HG03280 (cell line): ENCODE data around the gene RABGAP1.

ENCODE experiments used
- ATAC-seq: cut with Tn5 transposase; IDR thresholded peaks from one replicate; pipeline ENCODE4 v1.9.1; 2021; ENCODE audit warnings: mild to moderate bottlenecking, moderate library complexity; ENCODE audit not compliant: unreplicated experiment

RABGAP1 gene

DNA sequence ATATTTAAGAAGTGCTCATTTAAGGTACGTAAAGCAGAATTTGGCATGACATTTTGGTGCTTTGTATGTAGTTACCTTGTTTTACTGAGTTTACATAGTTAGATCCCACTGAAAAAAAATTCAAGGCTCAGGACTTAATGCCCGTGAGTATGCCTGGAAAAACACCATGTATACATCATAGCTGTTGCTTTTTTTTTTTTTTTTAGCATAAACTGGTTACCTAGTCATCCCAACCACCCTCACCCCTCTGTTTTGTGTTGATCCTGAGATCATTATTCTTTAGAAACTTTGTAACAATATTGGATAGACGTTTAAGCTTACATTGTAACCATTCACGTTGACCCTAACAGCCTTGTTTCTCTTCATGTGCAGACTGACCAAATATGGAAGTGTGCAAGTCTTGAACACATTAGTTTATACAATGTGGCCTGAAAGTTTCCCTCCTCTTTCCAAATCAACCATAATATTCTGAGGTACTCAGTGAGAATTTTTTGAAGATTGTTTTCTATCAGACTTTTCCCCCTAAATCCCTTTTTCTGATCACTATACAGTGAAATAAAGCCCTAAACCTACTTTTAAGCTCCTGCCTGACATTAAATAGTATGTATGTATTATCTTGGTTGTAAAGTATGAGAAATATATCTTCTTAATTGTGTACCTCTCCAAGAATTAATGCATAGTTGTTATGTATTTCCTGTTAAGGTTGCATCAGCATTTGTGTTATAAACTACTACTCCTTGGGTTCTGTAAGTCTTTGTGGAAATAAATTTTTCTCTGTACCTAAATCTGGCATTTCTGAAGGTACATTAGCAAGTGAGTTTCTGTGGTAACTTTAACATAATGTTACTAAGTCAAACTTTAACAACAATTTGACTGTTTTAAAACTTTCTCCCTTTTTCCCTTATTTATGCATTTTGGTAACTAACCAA, 4.4 kb downstream of the RABGAP1 start:
- ATAC-seq = no peak

GRCh38 chr9:122946461-122947005, 5.7 kb downstream of the RABGAP1 start:
- ATAC-seq = no peak

GRCh38 chr9:122948313-122948712, 7.5 kb downstream of the RABGAP1 start:
- ATAC-seq = no peak

- ATAC-seq = no peak
These were observed 8.9 kb downstream of the RABGAP1 start for GRCh38 chr9:122949696-122950095.

DNA sequence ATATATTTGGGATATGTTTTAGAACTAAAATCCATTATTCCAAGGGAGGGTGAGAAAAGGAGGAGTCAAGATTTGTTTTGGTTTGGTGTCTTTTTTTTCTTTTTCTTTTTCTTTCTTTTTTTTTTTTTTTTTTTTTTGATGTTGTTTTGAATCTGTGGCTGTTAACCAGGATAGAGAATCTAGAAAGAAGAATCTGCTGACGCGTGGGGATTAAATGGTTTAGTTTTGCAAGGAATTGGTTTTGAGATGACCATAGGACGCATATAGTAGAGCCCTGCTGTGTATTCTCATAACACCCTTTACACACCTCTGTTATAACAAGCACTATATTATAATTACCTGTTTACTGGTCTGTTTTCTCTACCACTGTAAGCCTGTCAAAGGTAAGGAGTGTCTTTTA, 9.4 kb downstream of the RABGAP1 start:
- ATAC-seq = no peak

DNA sequence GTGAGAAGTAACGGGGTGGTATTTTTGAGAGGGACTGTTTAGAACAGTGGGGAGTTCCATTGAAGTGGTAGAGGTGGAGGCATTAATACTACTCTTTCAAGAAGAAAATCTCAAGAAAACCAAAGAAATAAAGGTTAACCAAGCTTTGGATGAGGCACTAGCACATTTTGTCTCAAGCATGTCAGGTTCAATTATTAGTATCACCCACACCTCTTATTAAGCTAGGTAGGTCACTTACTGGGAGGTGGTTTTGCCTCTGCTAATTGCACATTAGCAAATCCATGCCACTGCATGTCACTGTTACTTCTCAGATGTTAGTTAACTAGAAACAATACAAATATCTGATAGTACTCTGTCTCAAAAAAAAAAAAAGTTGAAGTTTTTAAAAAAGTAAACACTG, 10.2 kb downstream of the RABGAP1 start:
- ATAC-seq = no peak

GRCh38 chr9:122954253-122954691, 13.5 kb downstream of the RABGAP1 start:
- no peak for ATAC-seq

DNA sequence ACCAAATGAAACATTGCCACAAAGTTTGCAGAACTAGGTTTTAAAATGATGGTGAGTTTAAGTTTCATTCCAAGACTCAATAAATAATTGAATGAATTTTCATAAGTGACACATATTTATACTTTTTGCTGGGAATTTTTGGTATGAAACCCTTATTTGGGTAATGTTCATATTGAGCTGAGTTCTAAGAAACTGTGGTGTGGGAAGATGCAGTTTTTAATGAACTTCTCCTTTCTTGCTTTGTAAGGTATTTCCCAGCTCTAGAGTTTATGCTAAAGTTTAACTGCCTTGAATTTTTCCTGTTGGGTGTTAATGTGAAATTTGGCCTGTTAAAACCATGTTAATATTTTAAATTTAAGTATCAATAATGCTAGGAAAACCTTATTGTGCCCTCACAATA, 15.1 kb downstream of the RABGAP1 start:
- no peak for ATAC-seq

DNA sequence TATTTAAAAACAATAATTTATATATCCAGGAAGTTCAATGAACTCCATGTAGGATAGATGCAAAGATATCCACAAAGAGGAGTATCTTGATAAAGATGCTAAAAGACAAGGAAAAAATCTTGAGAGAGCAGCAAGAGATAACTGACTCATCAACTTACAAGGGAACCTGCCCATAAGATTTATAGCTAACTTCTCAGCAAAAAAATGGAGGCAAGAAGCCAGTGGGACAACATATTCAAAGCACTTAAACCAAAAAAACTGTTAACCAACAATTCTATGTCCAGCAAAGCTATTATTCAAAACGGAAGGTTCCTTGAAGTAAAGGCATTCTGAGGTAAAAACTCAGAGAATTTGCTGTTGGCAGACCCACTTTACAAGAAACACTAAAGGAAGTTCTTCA, 20.3 kb downstream of the RABGAP1 start:
- ATAC-seq = no peak

DNA sequence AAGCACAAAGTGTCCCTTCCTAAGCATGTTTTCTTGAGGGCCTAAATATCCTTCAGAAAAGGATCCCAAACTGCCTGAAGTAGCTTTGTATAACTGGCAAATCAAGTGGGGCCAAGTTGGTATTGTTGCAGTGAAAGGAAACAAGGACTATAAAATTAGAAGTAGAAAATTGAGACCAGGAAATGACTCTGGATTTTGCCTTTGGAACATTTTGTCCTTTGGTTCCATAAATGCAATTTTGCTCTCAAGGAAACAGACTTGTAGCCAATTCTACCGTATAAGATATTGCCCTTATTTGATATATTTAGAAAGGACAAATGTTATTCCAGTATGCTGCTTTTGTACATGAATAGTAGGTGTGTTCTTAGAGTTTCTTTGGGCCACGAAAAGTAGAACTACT, 34.4 kb downstream of the RABGAP1 start:
- ATAC-seq = no peak

- ATAC-seq = no peak
These were observed 37.8 kb downstream of the RABGAP1 start for GRCh38 chr9:122978601-122979000.

DNA sequence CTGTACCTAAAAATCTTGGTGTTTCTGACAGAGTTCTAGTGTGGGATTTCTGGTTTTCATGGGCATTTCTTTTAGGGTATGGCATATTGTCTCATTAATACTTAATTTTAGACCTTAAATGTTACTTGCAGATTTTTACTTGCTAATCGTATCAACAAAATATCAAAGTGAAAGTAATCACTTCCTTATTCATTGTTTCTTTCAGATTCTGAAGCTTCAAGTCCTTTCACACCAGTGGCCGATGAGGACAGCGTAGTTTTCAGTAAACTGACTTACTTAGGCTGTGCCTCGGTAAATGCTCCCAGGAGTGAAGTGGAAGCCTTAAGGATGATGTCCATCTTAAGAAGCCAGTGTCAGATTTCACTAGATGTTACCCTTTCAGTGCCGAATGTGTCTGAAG, 45.2 kb downstream of the RABGAP1 start:
- ATAC-seq = no peak

- no peak for ATAC-seq
These were observed 47.3 kb downstream of the RABGAP1 start for GRCh38 chr9:122988141-122988540.

GRCh38 chr9:122988920-122989621, 48.3 kb downstream of the RABGAP1 start:
- ATAC-seq = peak; percentile 92

GRCh38 chr9:122991370-122991830, 50.6 kb downstream of the RABGAP1 start:
- no peak for ATAC-seq

GRCh38 chr9:122996586-122996985, 55.8 kb downstream of the RABGAP1 start:
- no peak for ATAC-seq

DNA sequence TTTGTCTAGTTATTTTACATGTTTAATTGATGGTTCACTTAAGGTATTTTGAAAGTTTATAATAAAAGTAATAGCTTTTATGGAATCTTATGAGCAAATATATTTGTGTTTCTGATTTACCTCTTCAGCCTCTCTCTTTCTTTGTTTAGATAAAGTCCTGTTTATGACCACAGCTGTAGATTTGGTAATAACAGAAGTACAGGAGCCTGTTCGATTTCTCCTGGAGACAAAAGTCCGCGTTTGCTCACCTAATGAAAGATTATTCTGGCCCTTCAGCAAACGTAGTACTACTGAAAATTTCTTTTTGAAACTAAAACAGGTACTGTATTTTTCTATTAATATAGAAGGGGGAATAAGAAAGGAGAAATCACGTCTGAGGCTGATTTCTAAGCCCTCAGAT, 57.6 kb downstream of the RABGAP1 start:
- ATAC-seq = no peak

GRCh38 chr9:123000371-123001068, 59.7 kb downstream of the RABGAP1 start:
- ATAC-seq = no peak

DNA sequence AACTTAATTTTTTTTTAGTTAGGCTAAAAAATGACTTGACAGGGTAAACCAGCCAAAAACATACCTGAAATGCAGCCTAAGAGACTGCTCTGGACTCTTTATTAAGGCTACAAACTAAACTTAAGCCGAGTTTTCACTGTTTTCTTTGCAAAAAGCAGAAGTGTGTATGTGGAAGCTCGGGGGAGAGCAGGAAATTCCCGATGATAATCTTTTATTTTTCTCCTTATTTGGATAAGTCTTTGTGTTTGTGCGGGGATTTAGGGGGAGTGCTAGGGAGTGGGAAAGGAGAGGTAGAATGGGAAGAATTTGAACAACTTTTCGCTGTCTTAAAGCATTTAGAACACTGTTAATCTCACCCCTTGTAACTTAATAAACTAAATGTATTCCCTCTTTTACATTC, 61.9 kb downstream of the RABGAP1 start:
- ATAC-seq = no peak

DNA sequence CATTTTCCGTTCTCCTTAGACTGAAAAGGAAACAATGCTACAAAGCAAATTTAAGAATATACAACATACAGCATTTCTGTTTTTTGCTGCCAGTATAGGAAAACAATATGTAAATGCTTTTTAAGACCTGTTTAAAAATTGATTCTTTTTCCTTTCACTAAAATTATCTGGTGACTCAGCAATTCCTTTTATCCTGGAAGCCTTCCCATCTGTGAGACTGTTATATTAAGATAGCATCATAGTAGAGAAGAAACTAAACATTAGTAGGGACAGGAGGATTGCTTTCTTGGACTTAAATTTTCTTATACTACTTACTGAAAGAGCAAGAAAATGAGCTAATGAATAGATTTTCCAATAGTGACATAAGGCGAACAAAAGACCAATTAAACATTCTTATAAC, 62.6 kb downstream of the RABGAP1 start:
- no peak for ATAC-seq

DNA sequence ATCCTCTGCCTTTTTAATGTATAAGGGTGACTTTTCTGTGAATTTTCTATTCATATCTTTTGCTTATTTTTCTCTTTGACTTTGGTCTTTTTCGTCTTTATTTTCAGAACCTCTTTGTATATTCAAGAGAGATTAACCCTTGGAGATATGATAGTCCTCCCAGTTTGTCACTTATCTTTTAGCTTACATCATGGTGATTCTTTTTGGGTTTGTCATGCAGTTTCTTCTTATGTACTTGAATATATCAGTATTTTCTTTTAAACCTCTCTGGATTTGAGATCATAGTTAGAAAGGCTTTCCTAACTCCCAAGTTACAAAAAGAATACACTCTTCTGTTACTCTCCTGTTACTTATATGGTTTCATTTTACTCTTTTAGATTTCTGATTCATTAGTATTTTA, 65.1 kb downstream of the RABGAP1 start:
- no peak for ATAC-seq
